WI38 (cell line): ENCODE measurements around the gene FCAR.
"Not testable (repeated sequence)": the region's sequence is repeated elsewhere in the genome, so short reads cannot be mapped to it uniquely, and the experiment has no call there.

ENCODE experiments used
- H3K4me3 ChIP-seq: 2 replicates; pipeline ENCODE4 v1.5.1; 2011; ENCODE audit warnings: low read depth, mild to moderate bottlenecking, control low read depth, low read length
- TF ChIP-seq, protein P1 (sequence below): IDR thresholded peaks from 2 replicates; pipeline ENCODE4 v1.5.1; 2012; ENCODE audit warnings: low read depth, mild to moderate bottlenecking, control low read depth, low read length

Gene FCAR

DNA sequence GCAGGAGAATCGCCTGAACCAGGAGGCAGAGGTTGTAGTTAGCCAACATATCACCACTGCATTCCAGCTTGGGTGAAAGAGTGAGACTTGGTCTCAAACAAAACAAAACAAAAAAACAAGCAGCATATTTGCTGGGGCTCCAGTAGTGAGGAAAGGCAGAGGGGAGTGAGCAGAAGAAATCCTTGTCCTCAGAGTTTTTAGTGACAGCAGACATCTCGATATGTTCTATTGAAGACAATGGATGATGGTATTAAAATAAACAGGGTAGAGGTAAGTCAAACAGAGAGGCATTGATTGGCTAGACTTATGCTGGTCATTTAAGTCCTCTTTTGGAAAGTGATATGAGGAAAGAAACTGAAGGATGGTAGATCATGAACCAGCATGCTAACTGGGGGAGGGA, 54.3 kb downstream of the FCAR start:
- H3K4me3 ChIP-seq = no peak overlapping the region
- TF ChIP-seq, protein P1, sequence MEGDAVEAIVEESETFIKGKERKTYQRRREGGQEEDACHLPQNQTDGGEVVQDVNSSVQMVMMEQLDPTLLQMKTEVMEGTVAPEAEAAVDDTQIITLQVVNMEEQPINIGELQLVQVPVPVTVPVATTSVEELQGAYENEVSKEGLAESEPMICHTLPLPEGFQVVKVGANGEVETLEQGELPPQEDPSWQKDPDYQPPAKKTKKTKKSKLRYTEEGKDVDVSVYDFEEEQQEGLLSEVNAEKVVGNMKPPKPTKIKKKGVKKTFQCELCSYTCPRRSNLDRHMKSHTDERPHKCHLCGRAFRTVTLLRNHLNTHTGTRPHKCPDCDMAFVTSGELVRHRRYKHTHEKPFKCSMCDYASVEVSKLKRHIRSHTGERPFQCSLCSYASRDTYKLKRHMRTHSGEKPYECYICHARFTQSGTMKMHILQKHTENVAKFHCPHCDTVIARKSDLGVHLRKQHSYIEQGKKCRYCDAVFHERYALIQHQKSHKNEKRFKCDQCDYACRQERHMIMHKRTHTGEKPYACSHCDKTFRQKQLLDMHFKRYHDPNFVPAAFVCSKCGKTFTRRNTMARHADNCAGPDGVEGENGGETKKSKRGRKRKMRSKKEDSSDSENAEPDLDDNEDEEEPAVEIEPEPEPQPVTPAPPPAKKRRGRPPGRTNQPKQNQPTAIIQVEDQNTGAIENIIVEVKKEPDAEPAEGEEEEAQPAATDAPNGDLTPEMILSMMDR = no peak

GRCh38 chr19:54937926-54938325, 63.9 kb downstream of the FCAR start:
- TF ChIP-seq, protein P1 = no peak

GRCh38 chr19:54938906-54939305, 64.9 kb downstream of the FCAR start:
- H3K4me3 ChIP-seq = no peak overlapping the region
- TF ChIP-seq, protein P1 = no peak

More at GRCh38 chr19:54937926-54938325, 63.9 kb downstream of the FCAR start:
- no peak overlapping the region for H3K4me3 ChIP-seq

DNA sequence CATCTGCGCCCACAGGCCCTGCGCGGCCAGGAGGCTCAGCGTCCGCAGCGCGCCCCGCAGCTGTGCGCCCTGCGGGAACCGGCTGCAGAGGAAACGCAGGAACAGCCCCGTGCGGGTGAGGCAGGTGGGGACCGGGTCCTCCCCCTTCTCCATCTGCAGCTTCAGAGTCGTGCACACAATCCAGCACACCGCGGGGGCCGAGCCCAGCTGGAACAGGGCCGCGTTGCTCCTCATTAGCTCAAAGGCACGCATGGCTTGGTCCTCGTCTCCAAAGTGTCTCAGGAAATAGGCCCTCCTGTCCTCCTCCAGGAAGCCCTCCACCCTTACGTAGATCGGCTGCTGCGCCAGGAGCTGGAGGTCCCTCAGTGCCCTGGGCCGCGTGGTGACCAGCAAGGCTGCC, 65.5 kb downstream of the FCAR start:
- H3K4me3 ChIP-seq = not testable (repeated sequence)
